Glutamatergic neuron (in vitro differentiated cells): ENCODE data around the gene RBM20. TPM values are rescaled to one million over a fixed set of nuclear protein-coding genes. Genes with fewer than 3 reads are reported as not detected.
A peak's percentile ranks its signal among the peaks of the same experiment; 100 is the strongest.

Source experiments
- DNase-seq: peaks from one replicate; pipeline ENCODE4 v3.0.0; 2022
- H3K27ac Mint-ChIP-seq: one replicate; pipeline ENCODE4 v1.8.0; 2020; ENCODE audit warnings: mild to moderate bottlenecking, mixed read lengths, inconsistent platforms; ENCODE audit not compliant: unreplicated experiment
- H3K27me3 Mint-ChIP-seq: one replicate; pipeline ENCODE4 v1.8.0; 2020; ENCODE audit warnings: mild to moderate bottlenecking, moderate library complexity, mixed read lengths, inconsistent platforms; ENCODE audit not compliant: unreplicated experiment
- H3K36me3 Mint-ChIP-seq: one replicate; pipeline ENCODE4 v1.8.0; 2020; ENCODE audit warnings: mild to moderate bottlenecking, mixed read lengths, inconsistent platforms; ENCODE audit not compliant: unreplicated experiment
- H3K4me1 Mint-ChIP-seq: one replicate; pipeline ENCODE4 v1.8.0; 2020; ENCODE audit warnings: mild to moderate bottlenecking, low read depth, mixed read lengths, inconsistent platforms; ENCODE audit not compliant: unreplicated experiment
- H3K4me3 Mint-ChIP-seq: one replicate; pipeline ENCODE4 v1.8.0; 2020; ENCODE audit warnings: mild to moderate bottlenecking, mixed read lengths, inconsistent platforms; ENCODE audit not compliant: unreplicated experiment
- H3K9me3 Mint-ChIP-seq: one replicate; pipeline ENCODE4 v1.8.0; 2020; ENCODE audit warnings: mild to moderate bottlenecking, moderate library complexity, mixed read lengths, inconsistent platforms; ENCODE audit not compliant: unreplicated experiment
- total RNA-seq: library from RNA; stranded (reverse); fragmentation: NEBNext Ultra II Directional; extraction: Animal tissue kit (Norgen Biotek cat#: 25700); gene quantifications from one replicate; pipeline ENCODE4 v1.2.1, GENCODE V29; 2021; ENCODE audit not compliant: unreplicated experiment
- TF ChIP-seq, protein P1 (sequence below): fragments of 200-600 bp; sonication (generic); IDR thresholded peaks from one replicate; pipeline ENCODE4 v1.5.0; 2021; ENCODE audit not compliant: partially characterized antibody, unreplicated experiment

RBM20 gene
- total RNA-seq, 1 donor from 2014 or later = 5.8 TPM

DNA sequence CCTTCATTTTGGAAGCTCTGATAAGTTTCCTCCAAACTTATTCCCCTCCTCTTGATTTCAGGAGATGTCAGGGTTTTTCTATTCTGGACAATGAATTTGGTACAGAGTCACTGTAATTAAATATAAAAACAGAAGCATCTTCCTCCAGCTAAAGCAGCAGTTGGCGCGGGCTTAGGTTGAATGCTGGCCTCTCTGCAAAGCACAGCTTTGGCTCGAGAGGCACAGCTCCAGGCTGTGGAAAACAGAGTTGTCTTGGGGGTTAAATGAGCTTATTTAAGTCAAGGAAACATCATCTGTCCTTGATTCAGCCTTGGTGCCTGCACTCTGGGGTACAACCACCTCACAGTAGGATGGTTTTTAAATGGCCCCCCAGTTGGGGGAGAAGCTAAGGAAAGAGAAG lies 192.6 kb downstream of the RBM20 start:
- TF ChIP-seq, protein P1, sequence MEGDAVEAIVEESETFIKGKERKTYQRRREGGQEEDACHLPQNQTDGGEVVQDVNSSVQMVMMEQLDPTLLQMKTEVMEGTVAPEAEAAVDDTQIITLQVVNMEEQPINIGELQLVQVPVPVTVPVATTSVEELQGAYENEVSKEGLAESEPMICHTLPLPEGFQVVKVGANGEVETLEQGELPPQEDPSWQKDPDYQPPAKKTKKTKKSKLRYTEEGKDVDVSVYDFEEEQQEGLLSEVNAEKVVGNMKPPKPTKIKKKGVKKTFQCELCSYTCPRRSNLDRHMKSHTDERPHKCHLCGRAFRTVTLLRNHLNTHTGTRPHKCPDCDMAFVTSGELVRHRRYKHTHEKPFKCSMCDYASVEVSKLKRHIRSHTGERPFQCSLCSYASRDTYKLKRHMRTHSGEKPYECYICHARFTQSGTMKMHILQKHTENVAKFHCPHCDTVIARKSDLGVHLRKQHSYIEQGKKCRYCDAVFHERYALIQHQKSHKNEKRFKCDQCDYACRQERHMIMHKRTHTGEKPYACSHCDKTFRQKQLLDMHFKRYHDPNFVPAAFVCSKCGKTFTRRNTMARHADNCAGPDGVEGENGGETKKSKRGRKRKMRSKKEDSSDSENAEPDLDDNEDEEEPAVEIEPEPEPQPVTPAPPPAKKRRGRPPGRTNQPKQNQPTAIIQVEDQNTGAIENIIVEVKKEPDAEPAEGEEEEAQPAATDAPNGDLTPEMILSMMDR = no peak
- Mint-ChIP-seq H3K36me3 (no peaks in the 10 kb centered on the region), H3K4me1 (peaks cover 45% of the 10 kb centered on the region), H3K4me3 (no peak overlapping the region), H3K27me3 (peaks cover 1% of the 10 kb centered on the region), H3K27ac (peak overlapping the region; percentile 76), H3K9me3 (peaks cover 3% of the 10 kb centered on the region)
- DNase-seq = no peak

DNA sequence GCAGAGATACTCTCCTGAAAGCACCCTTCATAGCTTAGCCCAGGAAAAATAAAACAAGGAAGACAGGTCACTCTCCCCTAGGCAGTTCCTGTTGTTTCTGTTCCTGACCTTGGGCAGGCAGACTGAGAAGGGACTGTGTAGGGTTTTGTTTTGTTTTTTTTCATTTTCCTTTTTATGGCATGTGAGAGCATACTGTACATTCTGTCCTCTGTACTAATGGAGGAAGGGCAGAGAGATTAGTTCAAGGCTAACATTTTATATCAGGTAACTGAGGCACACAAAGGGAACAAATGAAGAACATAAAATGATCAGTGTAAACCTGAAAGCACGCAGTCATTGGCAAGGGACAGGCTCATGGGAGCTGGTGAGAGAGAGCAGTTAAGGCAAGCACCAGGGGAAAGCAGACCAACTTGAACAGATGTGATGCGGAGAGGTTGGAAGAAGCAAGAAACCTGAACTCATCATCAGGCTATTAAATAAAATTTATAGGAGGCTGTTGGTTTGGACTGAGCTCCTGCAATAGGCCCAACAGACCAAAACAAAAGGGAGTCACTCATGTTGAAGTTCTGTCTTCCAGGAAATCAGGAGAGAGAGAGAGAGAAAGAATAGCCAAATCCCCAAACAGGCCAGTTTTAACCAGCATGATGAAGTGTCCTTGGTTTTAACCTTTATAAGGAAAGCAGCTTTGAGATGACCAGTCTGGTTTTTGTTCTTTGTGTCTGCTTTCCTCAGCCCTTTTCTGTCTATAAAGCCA lies 193.5 kb downstream of the RBM20 start:
- no peak for DNase-seq
- no peaks in the 10 kb centered on the region for H3K36me3 Mint-ChIP-seq
- H3K9me3 Mint-ChIP-seq = peaks cover 3% of the 10 kb centered on the region
- TF ChIP-seq, protein P1 = no peak
- H3K4me1 Mint-ChIP-seq = peaks cover 52% of the 10 kb centered on the region
- peak overlapping the region; percentile 34 for H3K4me3 Mint-ChIP-seq
- H3K27me3 Mint-ChIP-seq = no peaks in the 10 kb centered on the region
- peak overlapping the region; percentile 76 for H3K27ac Mint-ChIP-seq

DNA sequence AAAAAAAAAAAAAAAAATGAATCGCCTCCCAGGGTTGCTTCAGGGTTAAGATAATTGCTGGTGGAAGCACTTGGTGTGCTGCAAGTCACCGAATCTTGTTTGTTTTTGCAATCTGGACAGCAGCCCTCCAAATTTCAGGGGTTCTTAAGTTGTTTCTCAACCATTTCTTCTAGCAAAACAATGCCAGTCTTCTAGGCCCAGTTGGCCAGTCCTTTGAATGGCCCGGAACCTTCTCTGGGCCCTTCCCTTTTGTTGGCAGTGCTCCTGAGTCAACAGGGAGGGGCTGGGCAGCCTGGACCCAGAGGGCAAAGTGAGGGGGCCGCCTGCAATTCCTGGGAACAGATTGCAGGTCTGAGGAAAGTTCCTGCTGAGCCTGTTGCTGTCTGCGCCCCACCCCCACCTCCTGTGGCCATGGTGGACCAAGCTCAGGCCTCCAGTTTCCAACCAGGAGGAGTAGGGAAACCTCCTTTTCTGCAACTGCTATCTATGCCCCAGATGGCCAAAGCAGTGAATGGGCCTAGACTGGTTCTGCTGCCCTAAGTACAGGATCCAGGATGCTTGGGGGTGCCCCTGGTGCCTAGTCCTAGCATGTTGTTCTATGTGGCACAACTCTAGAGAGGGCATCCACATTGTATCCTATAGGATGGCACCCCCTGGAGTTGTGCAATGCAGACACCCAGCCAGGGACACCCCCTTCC lies 196.2 kb downstream of the RBM20 start:
- no peak overlapping the region for H3K4me3 Mint-ChIP-seq
- peaks cover 72% of the 10 kb centered on the region for H3K4me1 Mint-ChIP-seq
- H3K27ac Mint-ChIP-seq = no peak overlapping the region
- peaks cover 7% of the 10 kb centered on the region for H3K9me3 Mint-ChIP-seq
- H3K36me3 Mint-ChIP-seq = no peaks in the 10 kb centered on the region
- TF ChIP-seq, protein P1 = no peak
- DNase-seq = no peak
- no peaks in the 10 kb centered on the region for H3K27me3 Mint-ChIP-seq

DNA sequence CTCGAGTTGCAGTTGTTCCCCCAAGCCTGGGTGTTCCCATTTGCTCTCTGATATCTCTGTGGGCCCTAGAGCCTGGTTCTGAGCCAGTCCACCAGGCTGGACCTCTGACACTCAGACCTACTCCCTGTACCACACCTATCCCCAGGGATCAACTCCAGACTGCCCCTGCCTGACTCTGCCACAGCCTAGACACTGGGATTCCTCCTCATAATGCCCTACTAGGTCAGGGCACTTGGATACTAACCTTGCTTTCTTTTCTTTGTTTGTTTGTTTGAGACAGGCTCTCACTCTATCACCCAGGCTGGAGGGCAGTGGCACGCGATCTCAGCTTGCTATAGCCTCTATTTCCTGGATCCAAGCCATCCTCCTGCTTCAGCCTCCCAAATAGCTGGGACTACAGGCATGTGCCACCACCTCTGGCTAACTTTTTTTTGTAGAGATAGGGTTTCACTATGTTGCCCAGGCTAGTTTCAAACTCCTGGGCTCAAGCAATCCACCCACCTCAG lies 196.8 kb downstream of the RBM20 start:
- TF ChIP-seq, protein P1 = no peak
- Mint-ChIP-seq H3K36me3 (no peaks in the 10 kb centered on the region), H3K9me3 (peaks cover 7% of the 10 kb centered on the region), H3K27me3 (no peaks in the 10 kb centered on the region), H3K4me1 (peaks cover 74% of the 10 kb centered on the region), H3K27ac (peak overlapping the region; percentile 59), H3K4me3 (no peak overlapping the region)
- no peak for DNase-seq

DNA sequence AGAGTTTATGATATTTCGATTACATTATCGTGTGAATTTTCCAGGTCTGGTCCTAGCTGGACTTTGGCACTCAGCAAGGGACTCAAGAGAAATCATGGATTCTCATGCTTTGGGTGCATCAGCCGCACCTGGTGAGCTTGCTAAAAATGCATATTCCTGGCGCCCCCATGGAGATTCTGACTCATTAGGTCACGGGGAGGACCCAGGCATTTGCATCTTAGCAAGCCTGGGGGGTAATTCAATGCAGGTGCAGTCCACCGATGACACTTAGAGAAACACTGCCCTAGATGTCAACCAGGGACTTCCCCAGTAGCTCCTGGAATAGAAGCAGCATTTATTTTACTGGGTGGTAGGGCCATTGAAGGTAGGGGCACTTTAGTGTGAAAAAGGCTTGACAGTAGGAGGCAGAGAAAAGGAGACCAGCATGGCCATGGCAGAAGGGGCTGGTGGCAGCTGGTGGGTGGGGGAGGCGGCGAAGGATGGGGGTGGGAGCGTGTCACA lies 197.7 kb downstream of the RBM20 start:
- DNase-seq = no peak
- no peaks in the 10 kb centered on the region for H3K27me3 Mint-ChIP-seq
- no peaks in the 10 kb centered on the region for H3K36me3 Mint-ChIP-seq
- H3K4me1 Mint-ChIP-seq = peaks cover 74% of the 10 kb centered on the region
- H3K9me3 Mint-ChIP-seq = peaks cover 7% of the 10 kb centered on the region
- H3K4me3 Mint-ChIP-seq = no peak overlapping the region
- peak overlapping the region; percentile 20 for H3K27ac Mint-ChIP-seq
- TF ChIP-seq, protein P1 = no peak
